Smooth muscle cell of the brain vasculature (primary cell): ENCODE measurements around the gene TNFRSF8.
A peak's percentile ranks its signal among the peaks of the same experiment; 100 is the strongest.

Source experiments
- DNase-seq: peaks from one replicate; pipeline ENCODE4 v3.0.0-alpha.2; 2012; ENCODE audit warnings: low read depth, low spot score

TNFRSF8 gene

DNA sequence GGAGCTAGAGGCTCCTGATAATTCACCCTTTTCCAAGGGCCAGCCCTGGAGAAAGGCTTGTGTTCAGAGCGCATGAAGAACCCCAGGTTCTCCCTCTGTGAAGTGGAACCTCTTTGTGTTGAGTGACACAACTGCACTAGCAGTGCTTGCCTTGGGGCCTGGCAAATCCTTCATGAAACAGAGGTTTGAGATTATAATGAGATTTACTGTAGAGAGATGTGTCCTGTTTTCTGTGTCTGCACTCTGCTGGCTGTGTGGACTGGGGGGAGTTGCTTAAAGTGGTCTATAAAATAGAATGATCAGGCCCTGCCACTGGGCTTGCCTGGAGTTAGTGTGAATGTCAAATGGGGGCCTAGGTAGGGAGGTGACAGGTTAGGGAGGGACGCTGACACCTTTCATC is 92.2 kb downstream of the TNFRSF8 start:
- DNase-seq = no peak

DNA sequence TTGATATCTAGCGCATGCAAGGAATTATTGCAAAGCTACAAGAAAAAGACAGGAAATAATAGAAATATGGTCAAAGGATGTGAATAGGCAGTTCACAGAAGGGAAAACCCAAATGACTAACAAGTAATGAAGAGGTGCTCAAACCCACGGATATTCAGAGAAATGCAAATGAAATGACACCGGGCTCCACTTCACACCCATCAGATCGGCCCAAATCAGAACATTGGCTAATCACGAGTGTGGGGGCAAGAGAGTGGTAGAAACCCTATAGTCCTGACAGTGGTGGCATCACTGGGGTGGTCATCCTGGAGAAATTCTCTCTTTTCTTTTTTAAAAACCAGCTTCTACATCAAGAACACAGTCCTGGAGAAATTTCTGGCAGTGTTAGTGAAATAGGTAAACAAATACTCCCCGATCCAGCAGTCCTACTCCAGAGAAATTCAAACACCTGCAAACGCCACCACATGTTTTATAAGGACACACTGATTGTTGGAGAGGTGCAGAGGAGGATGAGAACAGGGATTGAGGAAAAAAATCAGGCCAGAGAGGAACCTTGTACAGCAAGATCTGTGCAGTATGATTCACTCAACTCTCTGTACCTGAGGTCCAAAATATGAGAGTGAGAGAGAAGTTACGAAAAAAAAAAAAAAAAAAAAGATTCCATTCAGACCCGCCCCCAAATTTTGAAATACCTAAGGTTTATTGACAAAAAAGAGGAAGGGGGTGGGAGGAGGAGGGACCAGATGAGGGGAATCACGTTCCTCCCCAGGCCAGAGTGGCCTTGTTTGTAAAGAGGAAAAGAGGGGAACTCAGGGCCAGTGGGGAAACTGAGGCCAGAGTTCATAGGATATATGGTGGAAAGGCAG is 94.5 kb downstream of the TNFRSF8 start:
- no peak for DNase-seq

DNA sequence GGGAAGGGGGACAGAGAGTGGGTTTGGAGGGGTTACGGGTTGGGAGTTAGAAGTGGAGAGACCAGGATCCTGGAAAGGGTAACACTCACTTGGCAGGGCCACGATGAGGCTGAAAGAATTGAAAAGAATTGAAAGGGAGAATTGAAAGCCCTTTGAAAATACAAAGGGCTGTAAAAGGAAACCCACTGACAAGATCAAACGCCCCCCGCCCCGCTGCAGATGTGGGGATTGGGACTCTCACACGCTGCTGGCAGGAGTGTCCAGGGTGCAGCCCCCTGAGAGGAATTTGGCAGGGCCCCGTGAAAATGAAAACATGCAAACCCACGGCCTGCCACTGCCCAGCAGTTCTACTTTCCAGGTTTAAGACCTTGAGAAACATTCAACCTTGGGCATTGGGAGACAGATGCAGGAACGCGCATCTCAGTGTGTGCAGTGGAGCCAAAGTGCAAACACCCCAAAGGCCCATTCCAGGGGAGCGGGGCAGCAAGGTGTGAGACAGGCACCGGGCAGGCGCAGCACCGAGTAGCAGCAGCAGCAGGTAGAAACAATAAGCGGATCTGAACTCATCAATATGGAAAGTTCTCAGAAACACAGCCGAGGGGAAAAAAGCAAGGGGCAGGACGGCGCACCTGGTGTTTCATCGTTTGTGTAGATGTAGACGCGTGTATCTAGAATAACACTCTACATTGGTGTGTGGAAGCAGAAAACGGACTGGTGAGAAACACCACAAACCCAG is 95.4 kb downstream of the TNFRSF8 start:
- DNase-seq = no peak

DNA sequence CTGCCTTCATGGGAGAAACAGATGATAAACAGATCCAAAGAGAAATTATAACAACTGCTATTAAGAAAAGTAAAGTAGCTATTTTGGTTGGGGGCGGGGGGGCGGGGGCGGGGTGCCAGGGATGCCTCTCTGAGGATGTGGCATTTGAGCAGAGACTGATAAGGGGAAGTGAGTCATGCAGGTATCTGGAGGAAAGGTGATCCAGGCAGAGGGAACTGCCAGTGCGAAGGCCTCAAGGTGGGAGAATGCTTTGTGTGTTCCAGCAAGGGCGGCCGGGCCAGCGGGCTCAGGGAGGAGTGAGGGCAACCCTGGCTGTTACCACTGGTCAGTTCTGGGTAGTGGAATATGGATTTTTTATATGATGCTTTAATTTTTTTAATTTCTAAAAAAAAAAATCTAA is 96.7 kb downstream of the TNFRSF8 start:
- no peak for DNase-seq

DNA sequence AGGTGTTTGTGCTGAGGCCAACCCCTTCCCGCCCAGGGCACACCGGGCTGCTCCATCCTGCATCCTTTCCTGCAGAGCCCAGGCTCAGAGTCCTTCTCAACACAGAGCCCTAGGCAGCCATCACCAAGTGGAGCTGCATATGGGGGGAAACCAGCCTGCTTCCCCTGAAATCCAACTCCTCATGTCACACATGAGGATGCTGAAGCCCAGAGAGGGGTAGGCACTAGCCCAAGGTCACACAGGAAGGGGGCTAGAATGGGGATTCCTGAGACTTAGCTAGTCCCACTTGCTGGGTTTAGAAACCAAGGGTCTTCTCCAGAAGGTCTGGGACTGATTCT is 98.2 kb downstream of the TNFRSF8 start:
- DNase-seq = no peak

DNA sequence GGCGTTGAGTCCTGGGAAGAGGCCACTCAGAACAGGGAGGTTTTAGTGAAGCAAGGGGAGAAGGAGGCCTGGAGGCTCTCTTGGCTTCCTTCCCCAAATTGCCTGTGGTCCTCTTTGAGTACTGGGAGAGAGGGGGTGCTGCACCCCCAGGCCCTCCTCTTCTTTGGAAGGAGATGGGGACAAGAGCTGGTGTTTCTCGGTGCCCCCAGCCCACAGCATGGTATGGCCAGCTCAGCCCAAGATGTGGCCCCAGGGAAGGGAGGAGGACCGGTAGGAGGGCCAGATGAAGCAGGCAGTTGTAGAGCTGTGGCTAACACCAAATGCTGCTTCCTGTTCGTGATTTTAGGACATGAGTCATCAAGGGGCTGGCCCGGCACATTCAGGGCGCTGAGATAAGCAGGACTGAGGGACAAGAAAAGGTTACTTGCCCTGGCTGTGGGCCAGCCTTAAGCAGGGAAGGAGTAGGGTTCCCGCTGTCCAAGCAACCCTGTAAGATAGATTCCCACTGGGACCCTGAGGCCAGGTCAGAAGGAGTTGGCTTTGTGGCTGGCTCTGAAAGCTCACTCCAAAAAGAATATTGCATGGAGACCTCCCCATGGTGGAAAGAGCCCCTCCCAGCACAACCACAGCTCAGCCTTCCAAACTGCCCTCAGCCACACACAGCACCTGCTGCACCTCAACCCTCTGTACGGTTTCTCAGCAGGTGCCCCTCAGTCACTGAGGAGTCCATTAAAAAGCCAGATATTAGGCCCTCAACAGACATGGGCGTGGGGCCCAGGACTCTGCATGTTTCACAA is 98.8 kb downstream of the TNFRSF8 start:
- peak; percentile 82 for DNase-seq

DNA sequence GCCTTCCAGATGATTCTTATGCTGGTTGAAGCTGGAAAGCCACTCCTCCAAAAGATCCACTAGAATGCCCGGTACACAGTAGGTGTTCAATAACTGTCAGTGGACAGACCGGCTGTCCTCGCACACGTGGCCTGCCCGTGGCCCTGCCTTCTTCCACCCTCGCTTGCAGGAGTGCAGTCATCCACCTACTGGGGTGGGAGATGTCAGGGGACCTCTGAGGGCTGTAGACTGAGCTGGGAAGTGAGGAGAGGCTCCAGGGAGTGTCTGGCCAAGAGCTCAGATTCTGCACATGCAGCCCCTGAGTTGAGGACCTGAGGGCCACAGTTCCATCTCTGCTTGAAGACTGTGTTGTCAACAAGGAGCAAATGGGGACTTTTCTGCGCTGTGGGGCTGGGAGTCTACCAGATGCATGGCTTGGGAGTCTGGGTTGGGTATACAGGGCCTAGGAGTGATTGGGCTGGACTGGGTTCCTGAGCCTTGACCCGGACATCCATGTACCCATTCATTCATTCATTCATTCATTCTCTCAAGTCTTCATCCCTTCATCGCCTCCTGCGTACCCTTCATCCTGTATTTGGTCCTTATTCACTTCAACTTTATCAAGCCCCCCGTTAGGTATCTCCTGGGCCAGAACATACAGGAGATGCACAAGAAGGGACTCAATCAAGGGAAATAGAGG is 99.5 kb downstream of the TNFRSF8 start:
- no peak for DNase-seq

DNA sequence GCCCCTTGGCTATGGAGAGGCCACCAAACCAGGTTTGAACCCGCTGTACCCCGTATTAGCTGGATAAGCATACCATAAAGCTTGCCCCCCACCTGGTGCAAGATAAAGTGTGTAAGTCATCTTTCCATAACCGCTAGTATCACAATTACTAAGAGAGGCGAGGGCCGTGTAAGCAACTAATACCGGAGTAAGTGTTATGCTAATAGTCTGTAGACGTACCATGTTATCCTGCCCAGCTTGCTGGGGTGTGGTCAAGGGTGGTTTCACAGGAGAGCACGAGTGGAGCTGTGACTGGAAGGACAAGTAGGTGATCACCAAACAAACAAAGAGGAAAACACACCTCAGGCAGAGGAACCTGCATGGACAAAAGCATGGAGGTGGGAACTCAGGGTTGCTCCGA is 100.1 kb downstream of the TNFRSF8 start:
- DNase-seq = no peak

DNA sequence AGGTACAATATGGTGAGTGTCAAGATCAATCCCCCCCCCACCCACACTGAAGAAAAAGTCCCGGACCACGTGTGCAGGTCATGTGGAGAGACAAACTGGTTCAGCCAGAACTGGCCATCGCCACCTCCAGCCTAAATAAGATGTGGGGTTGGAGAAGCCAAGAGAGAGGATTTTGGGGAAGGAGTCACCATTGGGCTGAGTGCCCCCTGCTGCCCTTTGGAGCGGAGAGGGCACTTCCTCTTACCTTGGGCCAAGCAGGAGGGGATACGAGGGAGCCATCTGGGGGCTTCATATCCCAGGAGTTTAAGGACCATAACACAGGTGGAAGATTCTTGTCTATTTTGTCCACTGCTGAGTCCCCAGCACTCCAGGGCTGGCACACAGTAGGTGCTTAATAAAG is 101.1 kb downstream of the TNFRSF8 start:
- no peak for DNase-seq

DNA sequence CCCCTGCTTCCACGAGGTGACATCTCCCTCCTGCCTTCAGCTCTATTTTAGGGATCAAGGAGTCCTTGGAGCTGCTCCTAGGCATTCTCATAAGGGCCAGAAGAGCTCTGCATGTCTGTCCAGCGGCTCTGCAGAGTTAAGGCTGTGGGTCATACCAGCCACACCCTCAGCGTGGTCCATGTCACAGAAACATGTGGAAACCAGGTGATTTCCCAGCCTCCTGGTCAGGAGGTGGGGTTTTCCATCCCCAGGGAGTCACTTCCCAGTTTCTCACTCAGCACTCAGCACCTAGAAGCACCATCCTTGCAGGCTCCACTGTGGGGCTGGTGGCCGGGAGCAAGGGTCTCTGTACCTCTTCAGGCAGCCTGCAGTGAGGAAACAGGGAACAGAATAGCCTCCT is 102.2 kb downstream of the TNFRSF8 start:
- no peak for DNase-seq

DNA sequence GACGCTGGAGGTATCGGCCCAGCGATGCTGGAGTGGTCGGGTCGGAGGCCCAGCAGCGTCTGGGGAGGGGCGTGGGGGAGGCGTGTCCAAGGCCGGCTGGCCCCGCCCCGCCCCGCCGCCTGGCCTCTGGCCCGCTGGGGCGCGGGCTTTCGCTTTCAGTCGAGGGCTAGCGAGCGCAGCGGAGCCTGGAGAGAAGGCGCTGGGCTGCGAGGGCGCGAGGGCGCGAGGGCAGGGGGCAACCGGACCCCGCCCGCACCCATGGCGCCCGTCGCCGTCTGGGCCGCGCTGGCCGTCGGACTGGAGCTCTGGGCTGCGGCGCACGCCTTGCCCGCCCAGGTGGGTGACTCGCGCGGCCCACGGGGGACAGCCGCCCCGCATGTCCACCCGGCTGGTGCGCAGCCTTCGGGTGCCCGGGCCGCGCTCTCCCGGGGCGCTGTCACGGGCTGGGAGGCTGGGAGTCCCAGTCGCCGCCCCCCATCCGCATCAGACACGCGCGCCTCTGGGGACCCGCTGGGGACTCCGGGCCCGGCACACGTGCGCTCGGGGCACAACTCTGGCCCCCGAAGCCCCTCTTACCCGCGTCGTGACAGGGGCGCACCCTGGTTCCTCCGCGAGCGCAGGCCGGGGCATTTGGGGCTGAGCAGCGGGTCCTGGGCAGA is 103.9 kb downstream of the TNFRSF8 start, which contains the start of gene TNFRSF1B:
Gene TNFRSF1B (plus strand): TSS at position 158 of the 659 bp plus-strand sequence. CDS start 101 bp downstream, at position 259.
- no peak for DNase-seq

DNA sequence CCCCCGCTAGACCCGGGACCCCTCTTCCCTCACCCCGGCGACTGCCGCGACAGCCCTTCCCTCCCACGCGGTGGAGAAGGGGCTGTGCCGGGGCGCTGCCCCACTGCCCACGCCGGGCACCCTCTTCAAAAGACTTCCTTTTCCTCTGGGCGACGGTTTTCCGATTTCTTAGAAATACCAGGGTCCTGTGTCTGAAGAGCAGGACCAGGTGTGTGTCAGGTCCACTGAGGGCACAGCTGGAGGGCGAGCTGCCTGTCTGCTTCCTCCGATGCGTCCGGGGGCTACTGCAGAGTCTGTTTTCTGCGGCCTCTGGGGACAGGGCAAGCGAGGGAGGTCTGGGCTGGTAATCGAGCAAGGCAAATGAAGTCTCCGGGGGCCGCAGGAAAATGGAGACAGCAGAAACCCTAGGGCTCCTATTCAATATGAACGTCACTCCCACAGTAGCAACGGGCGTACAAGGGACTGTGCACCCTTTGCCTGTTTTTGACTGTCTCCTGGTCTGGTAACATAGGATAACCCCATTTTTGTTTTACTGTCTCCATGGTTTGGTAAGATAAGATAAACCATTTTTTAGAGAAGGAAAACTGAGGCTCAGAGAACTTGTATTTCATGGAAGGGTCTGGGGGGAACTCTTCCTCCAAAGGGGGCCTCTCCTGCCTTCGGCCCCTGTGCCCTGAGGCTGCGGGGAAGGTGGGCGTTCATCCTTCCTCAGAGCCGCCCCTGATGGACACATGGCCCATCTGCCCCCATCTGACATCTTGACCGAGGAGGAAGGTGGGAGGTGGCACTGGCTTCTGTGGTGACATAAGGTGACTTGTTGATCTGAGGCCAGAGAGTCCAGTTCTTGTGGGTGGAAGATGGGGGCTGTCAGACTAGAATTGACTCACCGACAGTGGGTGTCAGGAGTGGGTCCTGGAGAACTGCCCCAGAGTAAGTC is 104.7 kb downstream of the TNFRSF8 start:
- DNase-seq = no peak

DNA sequence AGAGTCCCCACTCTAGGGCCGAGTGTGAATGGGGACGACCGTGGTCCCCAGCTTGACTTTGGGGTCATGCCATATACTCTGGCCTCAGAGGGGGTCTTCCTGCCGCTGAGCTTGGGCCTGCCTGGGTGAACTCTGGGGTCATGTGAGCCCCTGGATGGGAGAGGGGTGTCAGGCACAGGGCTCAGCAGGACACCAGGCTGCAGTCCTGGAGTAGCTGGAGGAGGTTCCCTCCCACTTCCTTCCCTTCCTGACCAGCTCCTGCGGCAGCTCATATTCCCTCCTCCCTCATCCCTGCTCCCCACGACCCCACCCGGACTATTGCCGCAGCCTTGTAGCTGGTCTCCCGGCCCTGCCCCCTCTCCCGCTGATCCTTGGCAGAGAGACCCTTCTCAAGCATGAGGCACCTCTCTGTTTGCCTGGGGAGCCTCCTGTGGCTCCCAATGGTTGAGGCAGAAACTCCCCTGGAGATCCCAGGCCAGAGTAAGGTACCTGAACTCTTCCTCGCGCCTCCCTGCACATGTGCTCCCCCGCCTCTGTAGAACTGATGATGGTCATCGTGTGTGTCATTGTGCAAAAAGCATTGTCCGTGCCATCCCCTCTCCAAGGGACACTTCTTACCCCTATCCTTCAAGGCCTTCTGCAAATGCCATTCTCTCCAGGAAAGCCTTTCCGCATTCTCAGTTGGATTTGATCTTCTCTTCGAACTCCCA is 105.5 kb downstream of the TNFRSF8 start:
- no peak for DNase-seq

DNA sequence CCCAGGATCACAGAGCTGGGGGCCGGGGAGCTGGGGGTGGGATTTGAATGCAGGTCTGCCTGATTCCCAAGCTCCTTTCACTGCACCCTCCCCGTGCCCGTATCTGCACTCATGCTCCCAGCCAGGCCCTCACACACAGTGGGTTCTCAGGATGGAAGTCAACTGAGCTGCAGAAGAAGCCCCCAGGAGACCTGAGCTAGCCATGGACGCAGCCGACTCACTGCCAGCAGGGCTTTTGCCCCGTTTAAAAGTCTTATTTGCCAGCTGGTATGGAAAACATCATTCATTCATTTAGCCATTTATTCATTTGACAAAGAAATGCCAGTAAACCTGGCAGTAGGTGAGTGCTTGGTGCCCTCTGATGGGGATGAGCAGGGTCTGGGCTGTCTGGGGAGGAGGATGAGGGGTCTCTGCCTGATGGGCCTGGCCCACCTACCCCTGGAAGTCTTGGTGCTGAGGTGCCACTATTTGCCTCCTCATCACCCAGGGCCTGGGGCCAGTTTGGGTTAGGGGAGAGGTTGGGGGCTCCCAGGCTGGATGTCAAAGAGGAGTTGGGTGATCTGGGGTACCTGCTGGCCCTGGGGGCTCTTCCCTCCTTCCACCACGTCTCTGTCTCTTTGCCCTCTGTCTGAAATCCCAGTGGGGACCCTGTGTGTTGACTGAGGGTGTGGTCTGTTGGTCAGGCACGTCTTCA is 106.5 kb downstream of the TNFRSF8 start:
- no peak for DNase-seq

DNA sequence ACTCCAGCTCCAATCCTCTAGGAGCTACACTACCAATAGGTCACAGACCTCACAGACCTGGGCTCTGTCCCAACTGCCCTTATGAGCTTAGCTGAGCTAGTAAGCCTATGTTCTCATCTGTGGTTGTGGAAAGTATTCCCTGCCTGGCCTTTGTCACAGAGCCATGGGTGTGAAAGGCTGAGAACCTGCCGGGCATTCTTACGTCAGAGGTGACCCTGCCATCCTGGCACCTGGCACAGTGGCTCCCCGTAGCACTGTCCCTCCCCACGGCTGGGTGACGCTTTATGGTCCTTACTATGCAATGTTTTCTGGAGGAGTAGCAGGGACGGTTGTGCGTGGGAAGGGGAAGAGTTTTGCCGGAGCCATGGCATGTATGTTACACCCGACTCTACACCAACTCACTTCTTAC is 107.2 kb downstream of the TNFRSF8 start:
- no peak for DNase-seq

DNA sequence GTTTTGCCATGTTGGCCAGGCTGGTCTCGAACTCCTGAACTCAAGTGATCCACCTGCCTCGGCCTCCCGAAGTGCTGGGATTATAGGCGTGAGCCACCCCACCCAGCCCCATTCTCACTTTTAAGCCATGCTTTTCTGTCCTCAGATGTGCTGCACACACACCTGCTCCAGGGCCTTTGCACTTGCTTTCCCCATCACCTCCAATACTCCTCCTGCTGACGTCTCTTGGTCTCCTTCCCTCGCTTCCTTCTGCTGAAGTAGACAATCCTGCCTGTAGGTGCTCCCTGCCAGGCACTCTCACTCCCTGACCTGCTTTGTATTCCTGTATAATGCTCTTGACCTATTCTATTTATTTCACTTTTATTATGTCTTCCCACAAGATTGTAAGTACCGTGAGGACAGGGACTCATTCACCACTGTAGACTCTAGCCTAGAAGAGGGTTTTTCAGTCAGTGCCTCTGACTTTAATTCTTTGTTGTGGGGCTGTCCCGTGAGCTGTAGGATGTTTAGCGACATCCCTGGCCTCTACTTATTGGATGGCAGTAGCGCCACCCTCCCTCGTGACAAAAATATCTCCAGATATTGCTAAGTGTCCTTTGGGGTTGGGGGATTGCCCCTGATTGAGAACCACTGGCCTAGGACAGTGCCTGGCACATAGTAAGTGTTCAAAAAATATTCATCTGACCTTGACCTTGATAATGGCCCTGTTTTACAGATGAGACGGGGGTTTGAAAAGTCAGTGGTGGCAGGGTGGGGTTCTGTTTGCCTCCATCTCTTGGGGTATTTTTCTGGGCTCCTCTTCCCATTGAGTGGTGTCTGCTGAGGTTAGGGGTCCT is 108.3 kb downstream of the TNFRSF8 start:
- no peak for DNase-seq

DNA sequence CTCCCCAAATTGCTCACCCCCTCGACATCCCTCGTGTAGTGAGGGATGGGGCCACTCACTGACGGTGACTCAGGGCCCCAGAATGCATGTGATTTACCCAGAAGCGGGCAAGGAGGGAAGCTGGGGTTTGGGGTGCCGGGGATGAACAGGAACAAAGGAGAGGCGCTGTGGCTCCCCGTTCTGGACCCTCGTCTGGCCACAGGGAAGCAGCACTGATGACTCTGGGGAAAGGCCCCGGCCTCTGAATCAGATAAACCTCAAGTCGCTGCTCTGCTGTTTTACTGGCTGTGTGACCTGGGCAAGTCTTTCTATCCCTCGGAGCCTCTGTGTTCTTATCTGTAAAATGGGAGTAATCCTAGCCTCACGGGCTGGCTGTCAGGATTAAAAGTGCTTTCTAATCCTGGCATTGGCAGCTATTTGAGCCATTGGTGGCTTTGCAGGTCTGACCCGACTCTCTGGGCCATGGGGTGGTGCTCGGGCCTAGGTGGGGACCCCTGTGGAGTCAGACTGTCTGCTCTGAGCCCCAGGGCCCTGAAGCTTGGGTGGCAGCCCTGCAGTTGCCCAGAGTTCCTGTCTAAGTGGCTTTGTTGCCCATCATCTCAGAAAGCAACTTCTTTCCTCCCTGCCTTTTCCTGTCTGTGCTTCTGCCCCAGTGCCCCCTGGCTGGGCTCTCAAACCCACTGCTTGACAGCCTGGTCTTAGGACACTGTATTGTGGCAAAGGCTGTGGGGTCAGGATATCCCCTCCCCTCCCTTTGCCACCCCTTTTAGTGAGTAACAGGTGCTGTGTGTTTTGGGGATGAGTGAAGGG is 109.1 kb downstream of the TNFRSF8 start:
- no peak for DNase-seq
